Measurements from ENCODE around the gene MIEF2. TPM values are rescaled to one million over a fixed set of nuclear protein-coding genes. Genes with fewer than 3 reads are reported as not detected.

MIEF2 gene
- total and polyA plus RNA-seq, 10 of the 15 experiments (the other 5 are each of a cell fraction or from before 2014, with no cell fraction given) = 0.16 to 9.2 (median 4.1) TPM

- ChIA-PET RAD21 (ENCODE audit: unreplicated experiment) (no interaction called here), POLR2A (no interaction called here), SMC1A (ENCODE audit: uncharacterized antibody, unreplicated experiment) (interaction anchor here (0.9 kb wide), 1 partner anchor 15 kb away, joined by 4 read pairs; no protein-coding TSS in a partner anchor), CTCF (no interaction called here)
- H3K79me2 ChIP-seq (ENCODE audit: control insufficient read depth, insufficient read depth, low read length) = no peaks in the 10 kb centered on the region
- H3K9ac ChIP-seq (ENCODE audit: control insufficient read depth, insufficient read depth, low read length) = no peak overlapping the region
- no peak overlapping the region for H3K27ac ChIP-seq (ENCODE audit: control insufficient read depth, insufficient read depth)
- peaks cover 43 to 46% of the 10 kb centered on the region in 2 experiments for H3K36me3 ChIP-seq (ENCODE audit: control insufficient read depth in 2 of 2, insufficient read depth in 2 of 2, low read length in 1 of 2)
- DNase-seq (ENCODE audit: low read depth, low spot score) (no peak), FAIRE-seq (no peak), ATAC-seq (no peak)
- H3K4me3 ChIP-seq = no peak overlapping the region
- H3K4me2 ChIP-seq (ENCODE audit: control insufficient read depth, insufficient read depth) = no peak overlapping the region
- WGBS (ENCODE audit: insufficient coverage, insufficient replicate concordance, low lambda C conversion rate, missing lambda C conversion rate) = 95% methylated on average over 3 of the region's 3 CpGs
- no TSS peak for BruUV-seq (replicated peaks)
- H3K4me1 ChIP-seq (ENCODE audit: control insufficient read depth, insufficient read depth, low read length) = no peaks in the 10 kb centered on the region
- in situ Hi-C loops (cut with MboI) (no loop called here), intact Hi-C loops (cut with micrococcal nuclease; ENCODE audit: unreplicated experiment) (no loop called here)
- H3K27me3 ChIP-seq (replicated peaks in 1 of 2; ENCODE audit: control insufficient read depth in 2 of 2, insufficient read depth in 2 of 2, low read length in 1 of 2) = no peaks in the 10 kb centered on the region
- no peaks in the 10 kb centered on the region for H3K9me3 ChIP-seq (replicated peaks; ENCODE audit: control insufficient read depth, insufficient read depth, low read length)
- H4K20me1 ChIP-seq (ENCODE audit: control insufficient read depth, insufficient read depth) = no peaks in the 10 kb centered on the region; the same call in 1 of the 2 replicates
- no peak overlapping the region for H2AFZ ChIP-seq (ENCODE audit: control insufficient read depth, low read depth, low read length)
- TF ChIP-seq ZNF622 (IDR thresholded peaks at IDR 0.05) (no peak), ZNF687 (IDR thresholded peaks at IDR 0.05) (no peak), GABPA (IDR thresholded peaks at IDR 0.05; ENCODE audit: low read depth) (no peak), ETV6 (conservative IDR thresholded peaks at IDR 0.05 in 1 of 2, IDR thresholded peaks at IDR 0.05 in 1 of 2; ENCODE audit: borderline replicate concordance in 1 of 2, low read depth in 1 of 2) (no peak), MYC (IDR thresholded peaks at IDR 0.05; ENCODE audit: insufficient read depth, insufficient read length, insufficient replicate concordance, low read length, severe bottlenecking) (no peak), SREBF1 (IDR thresholded peaks at IDR 0.05; ENCODE audit: low read length) (no peak), ZNF592 (IDR thresholded peaks at IDR 0.05) (no peak), MEF2A (IDR thresholded peaks at IDR 0.05; ENCODE audit: insufficient read depth, low read depth, low read length) (no peak), MEF2B (IDR thresholded peaks at IDR 0.05; ENCODE audit: partially characterized antibody, poor library complexity, severe bottlenecking) (no peak), NR2C2 (IDR thresholded peaks at IDR 0.05; ENCODE audit: borderline replicate concordance, control insufficient read depth, insufficient read length, low read depth) (no peak), ZNF274 (IDR thresholded peaks at IDR 0.05; ENCODE audit: insufficient read depth, insufficient read length) (no peak), POLR2AphosphoS5 (IDR thresholded peaks at IDR 0.05; ENCODE audit: low read length) (no peak), USF2 (IDR thresholded peaks at IDR 0.05; ENCODE audit: borderline replicate concordance, low read depth, low read length) (no peak), RUNX3 (IDR thresholded peaks at IDR 0.05; ENCODE audit: low read length) (no peak), RAD51 (IDR thresholded peaks at IDR 0.05) (no peak), NFYA (IDR thresholded peaks at IDR 0.05; ENCODE audit: borderline replicate concordance, low read depth, low read length) (no peak), SIN3A (IDR thresholded peaks at IDR 0.05; ENCODE audit: low read depth, low read length) (no peak)
Measured at GRCh38 chr17:18278867-18279266, 18.4 kb downstream of the MIEF2 start.

All from GM12878 (cell line).